Subcutaneous adipose tissue (tissue), 4 donors: ENCODE measurements around the gene FABP6. TPM values are rescaled to one million over a fixed set of nuclear protein-coding genes. Genes with fewer than 3 reads are reported as not detected.

Experiments used
- total RNA-seq, 4 donors: library from RNA; depleted of rRNA; stranded (reverse); fragments of >200 nt; gene quantifications; one replicate each; pipeline ENCODE4 v1.1.0, GENCODE V29; 2016
- TF ChIP-seq, protein P1 (sequence below): fragments of 450-650 bp; IDR thresholded peaks from one replicate; pipeline ENCODE4 v1.5.1; 2016; ENCODE audit warnings: low read depth, mild to moderate bottlenecking, control low read depth, antibody characterized with exemption, moderate library complexity

FABP6 gene
- total RNA-seq, 4 donors from 2014 or later, result not detected

DNA sequence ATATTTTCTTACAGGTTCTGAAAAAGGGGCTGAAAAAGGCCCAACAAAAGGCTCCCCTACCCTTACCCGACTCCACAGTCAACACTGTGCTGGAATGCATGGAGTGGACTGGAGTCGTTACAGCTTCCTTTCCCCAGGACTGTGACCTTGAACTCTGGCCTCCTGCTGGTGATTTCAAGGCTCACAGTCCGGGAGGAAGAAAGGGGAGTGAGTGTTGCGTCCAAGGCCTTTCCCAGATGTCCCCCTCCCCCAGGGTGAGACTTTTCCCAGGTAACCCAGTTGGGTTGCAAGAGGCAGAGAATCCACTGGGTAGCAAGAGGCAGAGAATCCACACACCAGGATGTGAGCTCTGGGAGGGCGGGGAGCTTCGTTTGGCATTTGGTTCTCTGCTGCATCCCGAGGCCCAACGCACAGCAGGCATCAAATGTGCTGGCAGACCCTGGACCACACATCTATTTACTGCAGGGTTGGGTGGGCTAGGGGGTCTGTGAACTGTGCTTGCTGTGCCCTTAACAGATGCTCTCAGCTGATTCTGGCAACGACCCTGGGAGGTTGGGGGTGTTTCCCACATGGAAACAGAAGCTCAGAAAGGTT, 37.5 kb downstream of the FABP6 start:
- TF ChIP-seq, protein P1, sequence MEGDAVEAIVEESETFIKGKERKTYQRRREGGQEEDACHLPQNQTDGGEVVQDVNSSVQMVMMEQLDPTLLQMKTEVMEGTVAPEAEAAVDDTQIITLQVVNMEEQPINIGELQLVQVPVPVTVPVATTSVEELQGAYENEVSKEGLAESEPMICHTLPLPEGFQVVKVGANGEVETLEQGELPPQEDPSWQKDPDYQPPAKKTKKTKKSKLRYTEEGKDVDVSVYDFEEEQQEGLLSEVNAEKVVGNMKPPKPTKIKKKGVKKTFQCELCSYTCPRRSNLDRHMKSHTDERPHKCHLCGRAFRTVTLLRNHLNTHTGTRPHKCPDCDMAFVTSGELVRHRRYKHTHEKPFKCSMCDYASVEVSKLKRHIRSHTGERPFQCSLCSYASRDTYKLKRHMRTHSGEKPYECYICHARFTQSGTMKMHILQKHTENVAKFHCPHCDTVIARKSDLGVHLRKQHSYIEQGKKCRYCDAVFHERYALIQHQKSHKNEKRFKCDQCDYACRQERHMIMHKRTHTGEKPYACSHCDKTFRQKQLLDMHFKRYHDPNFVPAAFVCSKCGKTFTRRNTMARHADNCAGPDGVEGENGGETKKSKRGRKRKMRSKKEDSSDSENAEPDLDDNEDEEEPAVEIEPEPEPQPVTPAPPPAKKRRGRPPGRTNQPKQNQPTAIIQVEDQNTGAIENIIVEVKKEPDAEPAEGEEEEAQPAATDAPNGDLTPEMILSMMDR, result no peak

DNA sequence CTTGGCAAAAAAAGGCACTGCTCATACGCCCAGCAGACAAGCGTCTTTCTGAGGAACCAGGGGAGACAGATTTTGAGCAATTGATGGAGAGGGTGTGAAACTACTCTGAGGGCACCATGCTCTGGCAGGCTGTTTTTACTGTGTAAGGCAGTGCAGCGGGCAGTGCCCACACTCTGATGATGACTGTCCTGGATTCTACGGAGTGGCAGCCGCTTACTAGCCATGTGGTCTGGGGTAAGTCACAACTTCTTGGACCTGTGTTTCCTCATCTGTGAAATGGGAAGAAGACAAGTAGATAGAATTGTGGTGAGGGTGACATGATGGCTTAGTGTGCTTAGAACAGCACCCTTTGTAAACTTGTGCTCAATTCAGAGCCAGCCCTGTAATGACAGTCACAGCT, 38.8 kb downstream of the FABP6 start:
- TF ChIP-seq, protein P1, result no peak

DNA sequence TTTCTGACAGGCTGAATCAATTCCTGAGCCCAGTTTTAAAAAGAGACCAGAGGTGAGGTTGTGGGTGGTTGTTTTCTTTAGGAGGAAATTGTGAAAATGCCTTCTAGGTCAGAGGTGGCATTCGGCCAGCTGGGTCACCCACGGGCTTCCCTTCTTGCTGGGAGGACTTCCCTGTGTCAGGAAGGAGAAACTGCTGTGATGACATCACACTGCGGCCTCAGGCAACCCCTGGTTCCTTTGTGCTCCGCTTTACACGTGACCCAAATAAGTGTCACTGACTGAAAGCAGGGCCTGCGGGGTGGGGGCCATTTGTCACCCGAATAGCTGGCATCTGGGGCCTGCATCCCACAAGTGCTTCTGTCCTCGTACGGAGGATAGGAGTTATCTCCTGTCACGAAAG, 39.7 kb downstream of the FABP6 start:
- TF ChIP-seq, protein P1, result no peak

DNA sequence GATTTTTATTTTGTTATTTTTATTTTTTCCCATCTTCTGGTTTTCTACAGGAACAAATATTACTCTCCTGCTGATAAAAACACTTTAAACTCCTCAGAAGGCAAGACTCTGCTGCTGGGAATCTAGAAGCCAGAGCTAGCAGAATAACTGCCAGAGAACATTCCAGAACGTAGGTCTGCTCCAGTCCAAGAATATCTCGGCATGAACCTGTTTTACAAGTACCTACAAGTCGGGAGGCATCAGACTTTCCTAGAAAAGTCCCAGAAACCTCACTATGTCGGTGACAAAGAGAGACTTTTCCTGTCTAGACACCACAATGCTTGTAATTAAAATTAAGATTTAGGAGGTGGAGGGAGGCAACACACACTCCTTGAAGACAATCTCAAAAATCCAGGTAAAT, 41.4 kb downstream of the FABP6 start:
- TF ChIP-seq, protein P1, result no peak

DNA sequence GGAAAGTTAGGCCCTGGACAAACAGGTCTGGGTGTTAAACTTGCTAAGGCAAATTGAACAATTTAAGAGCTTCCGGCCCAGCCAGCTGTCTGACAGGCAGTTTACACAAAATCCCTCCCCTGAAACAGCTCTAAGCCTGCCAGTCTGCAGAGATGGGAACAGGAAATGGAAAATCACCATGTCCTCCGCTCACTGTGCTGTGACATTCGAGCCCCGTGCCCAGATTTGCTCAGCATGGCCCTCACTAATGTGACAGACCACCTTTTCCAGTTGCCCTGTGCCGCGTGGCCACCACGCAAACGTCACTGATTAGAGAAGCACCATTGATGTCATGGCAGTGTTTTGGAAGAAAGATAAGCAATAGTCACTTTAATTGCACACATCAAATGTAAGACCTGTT, 42.1 kb downstream of the FABP6 start:
- TF ChIP-seq, protein P1, result no peak

DNA sequence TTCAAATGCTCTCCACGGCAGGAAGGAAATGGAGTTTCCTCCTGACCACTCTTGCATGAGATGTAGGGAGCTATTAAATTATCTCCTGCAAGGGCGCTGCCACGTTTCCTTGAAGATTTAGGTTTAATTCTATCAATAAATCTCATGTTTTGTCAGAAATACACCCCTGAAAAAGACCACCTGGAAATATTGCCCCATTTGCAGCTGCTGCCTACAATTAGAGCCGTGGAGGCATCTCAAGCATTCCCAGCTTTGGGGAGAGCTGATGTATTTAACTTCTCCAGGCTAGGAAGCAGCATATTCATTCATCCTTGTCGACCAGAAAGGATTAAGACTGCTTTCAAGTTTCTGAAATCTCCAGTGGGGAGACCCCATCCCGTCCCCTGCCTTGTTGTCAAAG, 42.5 kb downstream of the FABP6 start:
- TF ChIP-seq, protein P1, result no peak

DNA sequence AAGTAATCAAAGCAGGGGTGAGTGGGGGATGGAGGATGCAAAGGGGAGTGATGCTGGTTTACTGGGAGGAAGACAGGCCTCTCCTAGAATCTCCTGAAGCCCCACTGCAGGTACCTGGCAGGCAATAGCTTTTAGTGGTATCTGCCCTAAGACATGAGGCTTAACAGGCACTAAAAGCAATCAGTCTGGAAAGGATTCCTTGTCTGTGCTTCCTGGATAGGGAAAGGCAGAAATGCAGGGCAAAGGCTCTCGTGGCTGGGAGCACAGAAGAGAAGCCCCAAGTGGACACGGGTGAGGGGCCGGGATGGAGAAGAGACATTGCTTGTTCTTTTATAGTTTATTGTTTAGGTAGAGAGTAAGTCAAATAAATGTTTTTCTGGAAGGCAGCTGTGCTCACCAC, 43.0 kb downstream of the FABP6 start:
- TF ChIP-seq, protein P1, result no peak
